ENCODE data around the gene C6orf15.

The C6orf15 gene

GRCh38 chr6:31112478-31112877, at the start of gene C6orf15:
Gene C6orf15 (minus strand): TSS chr6:31112575. CDS start chr6:31112555, 20 bp downstream.
- DNase-seq = no peak

GRCh38 chr6:31161216-31162126, 49.1 kb upstream of the C6orf15 start:
- DNase-seq = no peak

- peak; percentile 38 to 40 for DNase-seq
Observed at GRCh38 chr6:31158863-31159855, 46.8 kb upstream of the C6orf15 start.

- DNase-seq = peak; percentile 99
Observed at GRCh38 chr6:31158140-31158862, 45.9 kb upstream of the C6orf15 start, which contains the start of gene TCF19. Gene TCF19 (plus strand): TSS chr6:31158589. CDS start chr6:31159470, 881 bp downstream.

- DNase-seq = no peak
Observed at GRCh38 chr6:31157513-31158139, 45.3 kb upstream of the C6orf15 start, which contains the start of gene CCHCR1. Gene CCHCR1 (minus strand): TSS chr6:31157802. CDS start chr6:31157600, 202 bp downstream.

GRCh38 chr6:31156641-31157040, 44.3 kb upstream of the C6orf15 start:
- no peak for DNase-seq

- DNase-seq = no peak
Observed at GRCh38 chr6:31154436-31154835, 42.1 kb upstream of the C6orf15 start.

GRCh38 chr6:31152781-31153180, 40.4 kb upstream of the C6orf15 start:
- DNase-seq = no peak

- no peak for DNase-seq
Observed at GRCh38 chr6:31149827-31150447, 37.6 kb upstream of the C6orf15 start.

GRCh38 chr6:31145386-31145785, 33.0 kb upstream of the C6orf15 start:
- DNase-seq = no peak

GRCh38 chr6:31144970-31145340, 32.6 kb upstream of the C6orf15 start:
- no peak for DNase-seq

GRCh38 chr6:31144296-31144969, 32.1 kb upstream of the C6orf15 start:
- no peak for DNase-seq

GRCh38 chr6:31143148-31143547, 30.8 kb upstream of the C6orf15 start:
- no peak for DNase-seq

GRCh38 chr6:31142361-31142761, 30.0 kb upstream of the C6orf15 start:
- DNase-seq = no peak

- no peak for DNase-seq
Observed at GRCh38 chr6:31140643-31141042, 28.3 kb upstream of the C6orf15 start.

GRCh38 chr6:31139599-31139998, 27.2 kb upstream of the C6orf15 start:
- DNase-seq = no peak

- no peak for DNase-seq
Observed at GRCh38 chr6:31138982-31139381, 26.6 kb upstream of the C6orf15 start, which contains the start of gene PSORS1C2. Gene PSORS1C2 (minus strand): TSS chr6:31139066. CDS start chr6:31139026, 40 bp downstream.

- DNase-seq = no peak
Observed at GRCh38 chr6:31135710-31136109, 23.3 kb upstream of the C6orf15 start.

- DNase-seq = no peak
Observed at GRCh38 chr6:31132806-31133205, 20.4 kb upstream of the C6orf15 start.

GRCh38 chr6:31131595-31131994, 19.2 kb upstream of the C6orf15 start:
- no peak for DNase-seq

GRCh38 chr6:31130751-31131150, 18.4 kb upstream of the C6orf15 start:
- no peak for DNase-seq
